Measurements from ENCODE around the gene PFKFB1. TPM values are rescaled to one million over a fixed set of nuclear protein-coding genes. Genes with fewer than 3 reads are reported as not detected.

PFKFB1 gene
- total and polyA plus RNA-seq, 2 experiments from 2014 or later: 0.59 to 2.1 TPM

DNA sequence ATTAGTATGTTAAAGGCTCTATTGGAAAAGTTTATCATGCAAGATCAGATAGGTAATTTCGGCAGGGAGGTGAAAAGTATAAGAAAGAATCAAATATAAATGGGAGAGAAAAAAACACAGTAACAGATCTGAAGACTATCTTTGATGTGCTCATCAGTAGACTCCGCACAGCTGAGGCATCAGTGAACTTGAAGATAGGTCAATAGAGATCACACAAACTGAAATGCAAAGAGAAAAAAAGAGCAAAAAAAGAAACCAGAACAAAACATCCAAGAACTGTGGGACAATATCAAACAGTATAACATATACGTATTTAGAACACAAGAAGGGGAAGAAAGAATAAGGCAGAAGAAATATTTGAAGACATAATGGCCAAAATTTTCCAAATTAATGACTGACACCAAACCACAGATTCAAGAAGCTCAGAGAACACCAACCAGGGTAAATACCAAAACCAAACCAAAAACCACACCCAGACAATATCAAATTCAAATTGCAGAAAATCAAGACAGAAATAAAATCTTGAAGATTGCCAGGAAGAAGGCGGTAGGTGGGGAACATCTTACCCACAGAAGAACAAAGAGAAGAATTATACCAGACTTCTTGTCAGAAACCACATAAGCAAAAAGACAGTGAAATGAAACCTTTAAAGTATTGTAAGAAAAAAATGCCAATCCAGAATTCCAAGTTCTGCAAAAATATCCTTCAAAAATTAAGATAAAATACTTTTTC lies 29.1 kb downstream of the PFKFB1 start:
- Histone ChIP-seq H4K20me1 (ENCODE audit: insufficient read depth, poor library complexity, severe bottlenecking) (no peaks in the 10 kb centered on the region), H3K9me3 (ENCODE audit: low read depth) (no peaks in the 10 kb centered on the region), H3K9me2 (replicated peaks; ENCODE audit: insufficient read depth) (no peaks in the 10 kb centered on the region), H3K4me1 (ENCODE audit: insufficient read depth) (no peaks in the 10 kb centered on the region), H3K4me3 (no peak overlapping the region), H2AFZ (no peak overlapping the region), H3K4me2 (no peak overlapping the region), H3K27ac (no peak overlapping the region), H3K79me2 (no peaks in the 10 kb centered on the region), H3K36me3 (replicated peaks; ENCODE audit: insufficient read depth, low read depth) (no peaks in the 10 kb centered on the region), H3K27me3 (no peaks in the 10 kb centered on the region)
- WGBS (ENCODE audit: low lambda C conversion rate, missing lambda C conversion rate): 74% methylated on average over 4 of the region's 4 CpGs
- TF ChIP-seq EZH2phosphoT487 (IDR thresholded peaks at IDR 0.05; ENCODE audit: low read depth, severe bottlenecking, unreplicated experiment): no peak
- no peak for DNase-seq (ENCODE audit: low spot score)

DNA sequence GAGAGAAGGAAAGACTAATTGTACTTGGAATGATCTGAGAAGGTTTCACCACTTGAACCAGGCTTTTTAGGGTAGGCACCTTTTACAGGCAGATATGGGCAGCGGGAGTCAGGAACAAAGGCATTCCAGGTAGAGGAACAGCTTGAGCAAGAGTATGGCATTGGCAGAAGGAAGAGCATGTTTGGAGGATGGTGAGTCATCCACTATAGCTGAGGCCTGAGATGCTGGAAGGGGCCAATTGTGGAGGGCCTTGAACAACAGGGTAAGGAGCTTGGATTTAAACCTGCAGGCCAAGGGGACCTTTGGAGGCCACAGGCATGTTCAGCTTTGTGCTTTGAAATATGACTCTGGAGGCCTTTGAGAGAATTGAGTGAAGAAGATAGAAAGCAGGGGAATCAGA lies 32.2 kb downstream of the PFKFB1 start:
- Histone ChIP-seq H3K27ac (no peak overlapping the region), H3K4me2 (no peak overlapping the region), H3K9me3 (ENCODE audit: low read depth) (no peaks in the 10 kb centered on the region), H2AFZ (no peak overlapping the region), H3K9me2 (replicated peaks; ENCODE audit: insufficient read depth) (no peaks in the 10 kb centered on the region), H4K20me1 (ENCODE audit: insufficient read depth, poor library complexity, severe bottlenecking) (no peaks in the 10 kb centered on the region), H3K27me3 (no peaks in the 10 kb centered on the region), H3K36me3 (replicated peaks; ENCODE audit: insufficient read depth, low read depth) (no peaks in the 10 kb centered on the region), H3K4me1 (ENCODE audit: insufficient read depth) (no peaks in the 10 kb centered on the region), H3K4me3 (no peak overlapping the region), H3K79me2 (no peaks in the 10 kb centered on the region)
- TF ChIP-seq, protein P1, sequence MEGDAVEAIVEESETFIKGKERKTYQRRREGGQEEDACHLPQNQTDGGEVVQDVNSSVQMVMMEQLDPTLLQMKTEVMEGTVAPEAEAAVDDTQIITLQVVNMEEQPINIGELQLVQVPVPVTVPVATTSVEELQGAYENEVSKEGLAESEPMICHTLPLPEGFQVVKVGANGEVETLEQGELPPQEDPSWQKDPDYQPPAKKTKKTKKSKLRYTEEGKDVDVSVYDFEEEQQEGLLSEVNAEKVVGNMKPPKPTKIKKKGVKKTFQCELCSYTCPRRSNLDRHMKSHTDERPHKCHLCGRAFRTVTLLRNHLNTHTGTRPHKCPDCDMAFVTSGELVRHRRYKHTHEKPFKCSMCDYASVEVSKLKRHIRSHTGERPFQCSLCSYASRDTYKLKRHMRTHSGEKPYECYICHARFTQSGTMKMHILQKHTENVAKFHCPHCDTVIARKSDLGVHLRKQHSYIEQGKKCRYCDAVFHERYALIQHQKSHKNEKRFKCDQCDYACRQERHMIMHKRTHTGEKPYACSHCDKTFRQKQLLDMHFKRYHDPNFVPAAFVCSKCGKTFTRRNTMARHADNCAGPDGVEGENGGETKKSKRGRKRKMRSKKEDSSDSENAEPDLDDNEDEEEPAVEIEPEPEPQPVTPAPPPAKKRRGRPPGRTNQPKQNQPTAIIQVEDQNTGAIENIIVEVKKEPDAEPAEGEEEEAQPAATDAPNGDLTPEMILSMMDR (IDR thresholded peaks at IDR 0.05; ENCODE audit: poor library complexity): no peak
- TF ChIP-seq EZH2 (IDR thresholded peaks at IDR 0.05; ENCODE audit: borderline replicate concordance) (no peak), EZH2phosphoT487 (IDR thresholded peaks at IDR 0.05; ENCODE audit: low read depth, severe bottlenecking, unreplicated experiment) (no peak)
- WGBS (ENCODE audit: low lambda C conversion rate, missing lambda C conversion rate): 67% methylated on average over 1 of the region's 1 CpG
- no peak for DNase-seq (ENCODE audit: low spot score)

DNA sequence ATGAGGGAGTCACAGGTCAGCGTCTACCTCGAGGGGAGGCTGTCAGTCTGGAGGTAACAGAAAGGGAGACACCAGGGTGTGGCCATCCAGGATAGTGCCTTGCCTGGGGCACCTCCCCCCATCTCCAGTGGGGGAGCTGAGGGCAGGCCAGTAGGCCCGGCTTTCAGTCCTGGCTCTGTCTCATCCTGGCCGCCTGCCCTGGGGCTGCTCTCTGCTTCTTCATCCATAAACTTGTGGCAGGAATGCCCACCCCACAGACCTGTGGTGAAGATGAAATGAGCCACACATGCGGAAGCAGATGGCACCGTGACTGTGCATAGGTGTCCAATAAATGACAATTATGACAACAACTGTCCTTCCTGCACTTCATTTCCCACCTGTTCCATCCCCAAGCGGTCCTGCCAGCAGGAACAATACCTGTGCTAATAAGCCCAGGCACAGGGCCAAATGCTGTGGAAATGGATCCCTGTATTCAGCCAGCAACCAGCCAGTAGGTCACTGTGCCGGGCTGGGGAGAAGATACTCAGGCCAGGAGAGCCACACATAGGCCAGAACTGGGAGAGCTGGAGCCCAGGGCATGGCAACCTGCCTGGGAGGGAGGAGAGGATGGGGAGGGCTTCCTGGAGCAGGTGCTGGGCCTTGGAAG lies 43.1 kb downstream of the PFKFB1 start:
- DNase-seq (ENCODE audit: low spot score): no peak
- Histone ChIP-seq H3K4me1 (ENCODE audit: insufficient read depth) (no peaks in the 10 kb centered on the region), H3K9me2 (replicated peaks; ENCODE audit: insufficient read depth) (no peaks in the 10 kb centered on the region), H3K27me3 (no peaks in the 10 kb centered on the region), H2AFZ (no peak overlapping the region), H3K4me2 (no peak overlapping the region), H4K20me1 (ENCODE audit: insufficient read depth, poor library complexity, severe bottlenecking) (no peaks in the 10 kb centered on the region), H3K9me3 (ENCODE audit: low read depth) (no peaks in the 10 kb centered on the region), H3K4me3 (no peak overlapping the region), H3K79me2 (no peaks in the 10 kb centered on the region), H3K36me3 (replicated peaks; ENCODE audit: insufficient read depth, low read depth) (no peaks in the 10 kb centered on the region), H3K27ac (no peak overlapping the region)
- WGBS (ENCODE audit: low lambda C conversion rate, missing lambda C conversion rate): 78% methylated on average over 8 of the region's 8 CpGs
- no peak for TF ChIP-seq EZH2 (IDR thresholded peaks at IDR 0.05; ENCODE audit: borderline replicate concordance)
- TF ChIP-seq, protein P1 (IDR thresholded peaks at IDR 0.05; ENCODE audit: poor library complexity): no peak
- no peak for TF ChIP-seq EZH2phosphoT487 (IDR thresholded peaks at IDR 0.05; ENCODE audit: low read depth, severe bottlenecking, unreplicated experiment)

DNA sequence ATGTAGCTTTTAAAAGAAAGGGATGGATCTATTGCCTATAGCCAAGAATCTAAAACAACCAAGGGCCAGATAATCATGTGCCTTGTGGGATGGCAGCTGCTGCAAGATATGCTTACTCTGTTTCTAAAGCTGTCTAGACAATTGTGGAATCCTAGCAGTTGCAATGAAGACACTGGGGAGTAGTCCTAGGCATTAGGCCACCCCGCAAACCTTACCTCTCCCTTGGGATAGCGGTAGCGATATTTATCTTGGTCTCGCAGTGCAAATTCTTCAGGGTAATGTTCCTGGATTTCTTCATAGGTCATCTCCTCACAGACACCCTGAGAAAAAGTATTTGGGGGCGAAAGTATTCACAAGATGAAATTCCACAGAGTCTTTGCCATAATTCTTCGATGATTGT lies 48.8 kb downstream of the PFKFB1 start:
- Histone ChIP-seq H3K9me3 (ENCODE audit: low read depth) (no peaks in the 10 kb centered on the region), H3K27me3 (no peaks in the 10 kb centered on the region), H3K4me1 (ENCODE audit: insufficient read depth) (no peaks in the 10 kb centered on the region), H3K27ac (no peak overlapping the region), H3K9me2 (replicated peaks; ENCODE audit: insufficient read depth) (no peaks in the 10 kb centered on the region), H3K36me3 (replicated peaks; ENCODE audit: insufficient read depth, low read depth) (no peaks in the 10 kb centered on the region), H3K79me2 (no peaks in the 10 kb centered on the region), H2AFZ (no peak overlapping the region), H4K20me1 (ENCODE audit: insufficient read depth, poor library complexity, severe bottlenecking) (no peaks in the 10 kb centered on the region), H3K4me3 (no peak overlapping the region), H3K4me2 (no peak overlapping the region)
- no peak for DNase-seq (ENCODE audit: low spot score)
- 77% methylated on average over 6 of the region's 6 CpGs for WGBS (ENCODE audit: low lambda C conversion rate, missing lambda C conversion rate)
- TF ChIP-seq EZH2 (IDR thresholded peaks at IDR 0.05; ENCODE audit: borderline replicate concordance) (no peak), EZH2phosphoT487 (IDR thresholded peaks at IDR 0.05; ENCODE audit: low read depth, severe bottlenecking, unreplicated experiment) (no peak)
- TF ChIP-seq, protein P1 (IDR thresholded peaks at IDR 0.05; ENCODE audit: poor library complexity): no peak

All from hepatocyte (in vitro differentiated cells).